ENCODE data around the gene PRRX2.
"Not testable (repeated sequence)": the region's sequence is repeated elsewhere in the genome, so short reads cannot be mapped to it uniquely, and the experiment has no call there.

Gene PRRX2

DNA sequence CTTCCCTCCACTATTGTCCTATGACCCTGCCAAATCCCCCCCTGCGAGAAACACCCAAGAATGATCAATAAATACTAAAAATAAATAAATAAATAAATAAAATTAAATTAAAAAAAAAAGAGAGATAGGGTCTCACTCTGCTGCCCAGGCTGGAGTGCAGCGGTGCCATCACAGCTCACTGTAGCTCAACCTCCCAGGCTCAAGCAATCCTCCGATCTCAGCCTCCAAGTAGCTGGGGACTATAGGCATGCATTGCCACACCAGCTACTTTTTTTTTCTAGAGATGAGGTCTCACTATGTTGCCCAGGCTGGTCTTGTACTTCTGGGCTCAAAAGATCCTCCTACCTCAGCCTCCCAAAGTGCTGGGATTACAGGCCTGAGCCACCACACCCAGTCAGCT, 3.2 kb upstream of the PRRX2 start:
- H3K9me3 ChIP-seq (ENCODE audit: control insufficient read depth, insufficient read depth, low read depth, low read length) = not testable (repeated sequence)

DNA sequence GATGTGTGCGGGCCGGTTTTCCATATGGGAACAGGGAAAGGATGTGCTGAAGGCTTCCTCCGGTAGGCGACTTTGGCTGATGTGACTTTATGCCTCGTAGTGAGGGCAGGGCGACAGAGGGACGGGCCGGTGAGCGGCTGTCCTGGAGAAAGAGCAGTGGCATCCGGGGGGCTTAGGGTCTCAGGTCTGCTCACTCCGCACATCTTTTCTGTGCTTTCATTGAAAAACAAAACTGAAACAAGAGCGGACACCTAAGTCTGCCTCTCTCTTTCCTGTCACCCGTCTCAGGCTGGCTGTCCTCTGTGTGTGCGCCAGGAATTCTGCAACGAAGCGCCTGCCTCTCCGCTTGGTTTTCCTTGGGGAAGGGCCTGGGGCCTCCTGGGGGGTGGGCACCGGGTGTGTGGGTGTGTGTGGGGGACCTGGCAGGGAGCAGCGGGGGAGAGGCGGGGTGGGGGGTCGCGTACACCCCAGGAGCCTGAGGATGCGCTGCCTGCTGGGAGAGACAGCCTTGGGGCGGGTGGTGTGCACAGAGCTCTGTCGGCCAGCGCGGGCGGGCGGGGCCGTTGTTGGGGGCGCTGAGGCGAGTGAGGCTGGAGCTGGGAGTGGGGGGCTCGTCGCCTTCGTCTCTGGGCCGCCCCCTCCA, 580 bp upstream of the PRRX2 start:
- TF ChIP-seq ZNF155 (tag by site-specific recombination; IDR thresholded peaks at IDR 0.05) (no peak), GLIS1 (tag by site-specific recombination; IDR thresholded peaks at IDR 0.05) (peak; percentile 43; the same call in 1 of the 2 replicates), SCRT2 (tag by site-specific recombination; IDR thresholded peaks at IDR 0.05) (no peak), MYNN (tag by site-specific recombination; IDR thresholded peaks at IDR 0.05; ENCODE audit: borderline replicate concordance) (no peak), EGR2 (tag by site-specific recombination; IDR thresholded peaks at IDR 0.05; ENCODE audit: low read depth) (no peak), ZNF600 (tag by site-specific recombination; IDR thresholded peaks at IDR 0.05) (no peak), ZIC2 (tag by site-specific recombination; IDR thresholded peaks at IDR 0.05) (peak; percentile 35; the same call in 1 of the 2 replicates), ZNF776 (tag by site-specific recombination; IDR thresholded peaks at IDR 0.05; ENCODE audit: borderline replicate concordance) (no peak)
- H3K36me3 ChIP-seq (ENCODE audit: control insufficient read depth in 2 of 2, insufficient read depth in 1 of 2, low read length in 2 of 2) = no peaks in the 10 kb centered on the region
- H3K4me3 ChIP-seq (ENCODE audit: low read depth, low read length) = no peak overlapping the region
- no peak overlapping the region for H3K27ac ChIP-seq (ENCODE audit: extremely low read depth, low read depth, low read length)
- POLR2A ChIA-PET = no interaction called here
- H3K4me1 ChIP-seq (ENCODE audit: control insufficient read depth, insufficient read depth, low read length) = no peaks in the 10 kb centered on the region
- CTCF ChIA-PET = interaction anchor here (1.1 kb wide), 1 partner anchor 8 kb away, joined by 3 read pairs; no protein-coding TSS in a partner anchor
- H3K9me3 ChIP-seq (ENCODE audit: control insufficient read depth, insufficient read depth, low read depth, low read length) = no peaks in the 10 kb centered on the region

More for the DNA sequence above, 3.2 kb upstream of the PRRX2 start:
- H3K4me3 ChIP-seq (ENCODE audit: low read depth, low read length); H3K36me3 ChIP-seq (ENCODE audit: control insufficient read depth in 2 of 2, insufficient read depth in 1 of 2, low read length in 2 of 2); POLR2A ChIA-PET; H3K27ac ChIP-seq (ENCODE audit: extremely low read depth, low read depth, low read length); H3K4me1 ChIP-seq (ENCODE audit: control insufficient read depth, insufficient read depth, low read length): not testable (repeated sequence)
- CTCF ChIA-PET = interaction anchor here (1.0 to 1.4 kb wide), 4 partner anchors 75 to 522 kb away, joined by 3 to 5 read pairs (median 5); no protein-coding TSS in a partner anchor
- TF ChIP-seq ZNF121 (tag by site-specific recombination; IDR thresholded peaks at IDR 0.05) = peak; percentile 71

DNA sequence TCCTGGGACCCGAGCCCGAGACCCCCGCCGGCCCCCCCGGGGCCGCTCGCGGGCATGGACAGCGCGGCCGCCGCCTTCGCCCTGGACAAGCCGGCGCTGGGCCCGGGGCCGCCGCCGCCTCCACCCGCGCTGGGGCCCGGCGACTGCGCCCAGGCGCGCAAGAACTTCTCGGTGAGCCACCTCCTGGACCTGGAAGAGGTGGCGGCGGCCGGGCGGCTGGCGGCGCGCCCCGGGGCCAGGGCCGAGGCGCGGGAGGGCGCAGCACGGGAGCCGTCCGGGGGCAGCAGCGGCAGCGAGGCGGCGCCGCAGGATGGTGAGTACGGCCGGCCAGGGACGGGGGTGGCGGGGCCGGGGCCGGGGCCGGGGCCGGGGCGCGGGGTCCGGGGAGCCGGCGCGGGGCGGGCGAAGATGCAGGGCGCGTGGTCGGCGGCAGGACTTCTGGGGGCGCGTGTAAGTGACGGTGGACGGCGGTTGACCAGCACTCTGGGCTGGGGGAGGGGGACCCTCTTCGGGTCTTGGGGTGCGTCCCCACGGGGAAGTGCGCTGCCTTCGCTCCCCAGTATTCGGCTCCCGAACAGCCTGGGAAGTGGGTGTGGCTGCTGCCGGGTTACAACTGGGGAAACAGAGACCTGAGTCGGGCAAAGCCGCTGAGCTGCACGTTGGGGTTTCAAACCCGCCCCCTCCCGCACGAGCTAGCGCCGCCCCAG, 520 bp downstream of the PRRX2 start:
- TF ChIP-seq ZNF274 (IDR thresholded peaks at IDR 0.05; ENCODE audit: low read length) (no peak), ZNF274 (tag by site-specific recombination; IDR thresholded peaks at IDR 0.05; ENCODE audit: borderline replicate concordance) (no peak), ZNF335 (tag by site-specific recombination; conservative IDR thresholded peaks at IDR 0.05) (no peak), BCL11B (tag by site-specific recombination; IDR thresholded peaks at IDR 0.05; ENCODE audit: low read depth) (no peak), ZBTB20 (tag by site-specific recombination; IDR thresholded peaks at IDR 0.05) (no peak), ZNF510 (tag by site-specific recombination; IDR thresholded peaks at IDR 0.05; ENCODE audit: insufficient replicate concordance) (no peak), ZNF350 (tag by site-specific recombination; IDR thresholded peaks at IDR 0.05) (no peak), ZNF248 (tag by site-specific recombination; IDR thresholded peaks at IDR 0.05) (no peak), ZNF561 (tag by site-specific recombination; IDR thresholded peaks at IDR 0.05; ENCODE audit: borderline replicate concordance) (no peak), KLF10 (tag by site-specific recombination; IDR thresholded peaks at IDR 0.05) (no peak), ZNF549 (tag by site-specific recombination; IDR thresholded peaks at IDR 0.05) (no peak), ZNF132 (tag by site-specific recombination; IDR thresholded peaks at IDR 0.05; ENCODE audit: borderline replicate concordance) (no peak), ZNF626 (tag by site-specific recombination; IDR thresholded peaks at IDR 0.05) (no peak)
- TF ChIP-seq, protein P1, sequence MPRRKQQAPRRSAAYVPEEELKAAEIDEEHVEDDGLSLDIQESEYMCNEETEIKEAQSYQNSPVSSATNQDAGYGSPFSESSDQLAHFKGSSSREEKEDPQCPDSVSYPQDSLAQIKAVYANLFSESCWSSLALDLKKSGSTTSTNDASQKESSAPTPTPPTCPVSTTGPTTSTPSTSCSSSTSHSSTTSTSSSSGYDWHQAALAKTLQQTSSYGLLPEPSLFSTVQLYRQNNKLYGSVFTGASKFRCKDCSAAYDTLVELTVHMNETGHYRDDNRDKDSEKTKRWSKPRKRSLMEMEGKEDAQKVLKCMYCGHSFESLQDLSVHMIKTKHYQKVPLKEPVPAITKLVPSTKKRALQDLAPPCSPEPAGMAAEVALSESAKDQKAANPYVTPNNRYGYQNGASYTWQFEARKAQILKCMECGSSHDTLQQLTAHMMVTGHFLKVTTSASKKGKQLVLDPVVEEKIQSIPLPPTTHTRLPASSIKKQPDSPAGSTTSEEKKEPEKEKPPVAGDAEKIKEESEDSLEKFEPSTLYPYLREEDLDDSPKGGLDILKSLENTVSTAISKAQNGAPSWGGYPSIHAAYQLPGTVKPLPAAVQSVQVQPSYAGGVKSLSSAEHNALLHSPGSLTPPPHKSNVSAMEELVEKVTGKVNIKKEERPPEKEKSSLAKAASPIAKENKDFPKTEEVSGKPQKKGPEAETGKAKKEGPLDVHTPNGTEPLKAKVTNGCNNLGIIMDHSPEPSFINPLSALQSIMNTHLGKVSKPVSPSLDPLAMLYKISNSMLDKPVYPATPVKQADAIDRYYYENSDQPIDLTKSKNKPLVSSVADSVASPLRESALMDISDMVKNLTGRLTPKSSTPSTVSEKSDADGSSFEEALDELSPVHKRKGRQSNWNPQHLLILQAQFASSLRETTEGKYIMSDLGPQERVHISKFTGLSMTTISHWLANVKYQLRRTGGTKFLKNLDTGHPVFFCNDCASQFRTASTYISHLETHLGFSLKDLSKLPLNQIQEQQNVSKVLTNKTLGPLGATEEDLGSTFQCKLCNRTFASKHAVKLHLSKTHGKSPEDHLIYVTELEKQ (tag by site-specific recombination; IDR thresholded peaks at IDR 0.05; ENCODE audit: borderline replicate concordance) = no peak
- TF ChIP-seq, protein P2, sequence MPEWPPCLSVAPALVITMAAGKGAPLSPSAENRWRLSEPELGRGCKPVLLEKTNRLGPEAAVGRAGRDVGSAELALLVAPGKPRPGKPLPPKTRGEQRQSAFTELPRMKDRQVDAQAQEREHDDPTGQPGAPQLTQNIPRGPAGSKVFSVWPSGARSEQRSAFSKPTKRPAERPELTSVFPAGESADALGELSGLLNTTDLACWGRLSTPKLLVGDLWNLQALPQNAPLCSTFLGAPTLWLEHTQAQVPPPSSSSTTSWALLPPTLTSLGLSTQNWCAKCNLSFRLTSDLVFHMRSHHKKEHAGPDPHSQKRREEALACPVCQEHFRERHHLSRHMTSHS (tag by site-specific recombination; IDR thresholded peaks at IDR 0.05) = no peak
- TF ChIP-seq, protein P3, sequence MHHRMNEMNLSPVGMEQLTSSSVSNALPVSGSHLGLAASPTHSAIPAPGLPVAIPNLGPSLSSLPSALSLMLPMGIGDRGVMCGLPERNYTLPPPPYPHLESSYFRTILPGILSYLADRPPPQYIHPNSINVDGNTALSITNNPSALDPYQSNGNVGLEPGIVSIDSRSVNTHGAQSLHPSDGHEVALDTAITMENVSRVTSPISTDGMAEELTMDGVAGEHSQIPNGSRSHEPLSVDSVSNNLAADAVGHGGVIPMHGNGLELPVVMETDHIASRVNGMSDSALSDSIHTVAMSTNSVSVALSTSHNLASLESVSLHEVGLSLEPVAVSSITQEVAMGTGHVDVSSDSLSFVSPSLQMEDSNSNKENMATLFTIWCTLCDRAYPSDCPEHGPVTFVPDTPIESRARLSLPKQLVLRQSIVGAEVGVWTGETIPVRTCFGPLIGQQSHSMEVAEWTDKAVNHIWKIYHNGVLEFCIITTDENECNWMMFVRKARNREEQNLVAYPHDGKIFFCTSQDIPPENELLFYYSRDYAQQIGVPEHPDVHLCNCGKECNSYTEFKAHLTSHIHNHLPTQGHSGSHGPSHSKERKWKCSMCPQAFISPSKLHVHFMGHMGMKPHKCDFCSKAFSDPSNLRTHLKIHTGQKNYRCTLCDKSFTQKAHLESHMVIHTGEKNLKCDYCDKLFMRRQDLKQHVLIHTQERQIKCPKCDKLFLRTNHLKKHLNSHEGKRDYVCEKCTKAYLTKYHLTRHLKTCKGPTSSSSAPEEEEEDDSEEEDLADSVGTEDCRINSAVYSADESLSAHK (tag by site-specific recombination; IDR thresholded peaks at IDR 0.05) = no peak
- Histone ChIP-seq H3K9me3 (ENCODE audit: control insufficient read depth, insufficient read depth, low read depth, low read length) (no peaks in the 10 kb centered on the region), H3K27ac (ENCODE audit: extremely low read depth, low read depth, low read length) (no peak overlapping the region; the same call in 1 of the 2 replicates), H3K36me3 (ENCODE audit: control insufficient read depth in 2 of 2, insufficient read depth in 1 of 2, low read length in 2 of 2) (no peaks in the 10 kb centered on the region), H3K4me3 (ENCODE audit: low read depth, low read length) (no peak overlapping the region), H3K4me1 (ENCODE audit: control insufficient read depth, insufficient read depth, low read length) (no peaks in the 10 kb centered on the region)
- ChIA-PET CTCF (interaction anchor here (0.7 kb wide), 1 partner anchor 84 kb away, joined by 4 read pairs; no protein-coding TSS in a partner anchor), POLR2A (no interaction called here)

All from HEK293 (cell line).